NCI-H2196 (cell line): Measurements from ENCODE around the gene TSC22D1.

Source experiments
- DNase-seq: peaks from one replicate; lab custom pipeline; 2025; ENCODE audit not compliant: unreplicated experiment; lab: John Stamatoyannopoulos, UW

TSC22D1 gene

GRCh38 chr13:44410328-44410859 is 165.7 kb downstream of the TSC22D1 start:
- DNase-seq = no peak

GRCh38 chr13:44409595-44409994 is 166.5 kb downstream of the TSC22D1 start:
- DNase-seq = no peak

- no peak for DNase-seq
Measured at GRCh38 chr13:44407891-44408290, 168.2 kb downstream of the TSC22D1 start.

GRCh38 chr13:44407379-44407778 is 168.8 kb downstream of the TSC22D1 start:
- no peak for DNase-seq

- DNase-seq = no peak
Measured at GRCh38 chr13:44406617-44407016, 169.5 kb downstream of the TSC22D1 start.

- DNase-seq = no peak
Measured at GRCh38 chr13:44404261-44405132, 171.6 kb downstream of the TSC22D1 start.

GRCh38 chr13:44403461-44404056 is 172.6 kb downstream of the TSC22D1 start:
- DNase-seq = peak; percentile 7

- DNase-seq = no peak
Measured at GRCh38 chr13:44402899-44403445, 173.2 kb downstream of the TSC22D1 start.

- no peak for DNase-seq
Measured at GRCh38 chr13:44401577-44401976, 174.6 kb downstream of the TSC22D1 start.

- no peak for DNase-seq
Measured at GRCh38 chr13:44400736-44401135, 175.4 kb downstream of the TSC22D1 start.

GRCh38 chr13:44399074-44399473 is 177.1 kb downstream of the TSC22D1 start:
- DNase-seq = no peak

GRCh38 chr13:44398606-44399005 is 177.5 kb downstream of the TSC22D1 start:
- no peak for DNase-seq

- DNase-seq = no peak
Measured at GRCh38 chr13:44397766-44398223, 178.3 kb downstream of the TSC22D1 start.

- DNase-seq = no peak
Measured at GRCh38 chr13:44396701-44397580, 179.2 kb downstream of the TSC22D1 start.

- DNase-seq = no peak
Measured at GRCh38 chr13:44395976-44396694, 180.0 kb downstream of the TSC22D1 start.

- DNase-seq = no peak
Measured at GRCh38 chr13:44394658-44395057, 181.5 kb downstream of the TSC22D1 start.

- no peak for DNase-seq
Measured at GRCh38 chr13:44393391-44393790, 182.7 kb downstream of the TSC22D1 start.

- no peak for DNase-seq
Measured at GRCh38 chr13:44389876-44390275, 186.3 kb downstream of the TSC22D1 start.

GRCh38 chr13:44389060-44389666 is 187.0 kb downstream of the TSC22D1 start:
- no peak for DNase-seq
